NCI-H1092 (cell line): ENCODE results near the gene NLRP9.
"Not testable (repeated sequence)": the region's sequence is repeated elsewhere in the genome, so short reads cannot be mapped to it uniquely, and the experiment has no call there.

Experiments used
- DNase-seq: peaks from one replicate; lab custom pipeline; 2025; lab: John Stamatoyannopoulos, UW

The NLRP9 gene

GRCh38 chr19:55738302-55738701, at the start of gene NLRP9:
NLRP9 (minus strand) TSS chr19:55738402; CDS start chr19:55738374, 28 bp downstream.
- DNase-seq = no peak

- no peak for DNase-seq
Measured at GRCh38 chr19:55781112-55781511, 42.9 kb upstream of the NLRP9 start.

- no peak for DNase-seq
Measured at GRCh38 chr19:55778331-55778730, 40.1 kb upstream of the NLRP9 start.

GRCh38 chr19:55777528-55777927, 39.3 kb upstream of the NLRP9 start:
- no peak for DNase-seq

- not testable (repeated sequence) for DNase-seq
Measured at GRCh38 chr19:55769632-55770031, 31.4 kb upstream of the NLRP9 start.

GRCh38 chr19:55768818-55769217, 30.6 kb upstream of the NLRP9 start, which contains the start of gene RFPL4AL1:
RFPL4AL1 (plus strand) TSS chr19:55769118; CDS start chr19:55771805, 2,687 bp downstream.
- not testable (repeated sequence) for DNase-seq

GRCh38 chr19:55766466-55766865, 28.3 kb upstream of the NLRP9 start:
- no peak for DNase-seq

- not testable (repeated sequence) for DNase-seq
Measured at GRCh38 chr19:55758797-55759196, 20.6 kb upstream of the NLRP9 start, which contains the start of gene RFPL4A. RFPL4A (plus strand) TSS chr19:55759097; CDS start chr19:55761801, 2,704 bp downstream.

GRCh38 chr19:55756808-55757207, 18.6 kb upstream of the NLRP9 start:
- DNase-seq = not testable (repeated sequence)

GRCh38 chr19:55753401-55753800, 15.2 kb upstream of the NLRP9 start:
- DNase-seq = no peak

- no peak for DNase-seq
Measured at GRCh38 chr19:55750715-55751114, 12.5 kb upstream of the NLRP9 start.

GRCh38 chr19:55730378-55730777, 7.8 kb downstream of the NLRP9 start:
- DNase-seq = not testable (repeated sequence)

- DNase-seq = no peak
Measured at GRCh38 chr19:55723491-55723890, 14.7 kb downstream of the NLRP9 start.

GRCh38 chr19:55720801-55721200, 17.4 kb downstream of the NLRP9 start:
- DNase-seq = no peak

- DNase-seq = no peak
Measured at GRCh38 chr19:55720214-55720746, 17.9 kb downstream of the NLRP9 start.

- not testable (repeated sequence) for DNase-seq
Measured at GRCh38 chr19:55717879-55718711, 20.1 kb downstream of the NLRP9 start.

- no peak for DNase-seq
Measured at GRCh38 chr19:55717251-55717650, 21.0 kb downstream of the NLRP9 start.

GRCh38 chr19:55716531-55716930, 21.7 kb downstream of the NLRP9 start:
- DNase-seq = no peak

- DNase-seq = no peak
Measured at GRCh38 chr19:55712804-55713631, 25.2 kb downstream of the NLRP9 start.

- DNase-seq = no peak
Measured at GRCh38 chr19:55711719-55712118, 26.5 kb downstream of the NLRP9 start.

- no peak for DNase-seq
Measured at GRCh38 chr19:55705972-55706371, 32.2 kb downstream of the NLRP9 start.

GRCh38 chr19:55704494-55705245, 33.5 kb downstream of the NLRP9 start:
- no peak for DNase-seq
